Spleen (tissue), 13 donors: ENCODE measurements around the gene PHETA1. TPM values are rescaled to one million over a fixed set of nuclear protein-coding genes. Genes with fewer than 3 reads are reported as not detected.

Experiments
- DNase-seq: peaks from one replicate; pipeline ENCODE4 v3.0.0-alpha.2; 2020
- H3K27ac ChIP-seq, 8 donors: fragments of 200-600 bp; sonication (generic) in 7 of 8; 1 replicate in 4 of 8; 2 replicates in 4 of 8; pipeline versions ENCODE4 v1.5.0 to v1.8.0; 2016 to 2021; ENCODE audit warnings: inconsistent platforms in 4 of 8, mild to moderate bottlenecking in 4 of 8, moderate library complexity in 1 of 8
- H3K27me3 ChIP-seq, 7 donors: fragments of 200-600 bp; sonication (generic) in 6 of 7; replicated peaks in 1 of 7; 1 replicate in 4 of 7; 2 replicates in 3 of 7; pipeline versions ENCODE4 v1.5.0 to v1.8.0; 2016 to 2021; ENCODE audit warnings: inconsistent platforms in 3 of 7, mild to moderate bottlenecking in 1 of 7
- H3K36me3 ChIP-seq, 6 donors: fragments of 200-600 bp; sonication (generic) in 5 of 6; 1 replicate in 4 of 6; 2 replicates in 2 of 6; pipeline versions ENCODE4 v1.5.0 to v1.8.0; 2016 to 2021; ENCODE audit warnings: inconsistent platforms in 2 of 6
- H3K4me1 ChIP-seq, 6 donors: fragments of 200-600 bp; sonication (generic) in 5 of 6; 1 replicate in 3 of 6; 2 replicates in 3 of 6; pipeline versions ENCODE4 v1.5.0 to v1.8.0; 2016 to 2021; ENCODE audit warnings: inconsistent platforms in 3 of 6
- H3K4me3 ChIP-seq, 8 donors: fragments of 200-600 bp; sonication (generic) in 7 of 8; 1 replicate in 4 of 8; 2 replicates in 4 of 8; pipeline versions ENCODE4 v1.5.0 to v1.8.0; 2016 to 2021; ENCODE audit warnings: inconsistent platforms in 4 of 8, mild to moderate bottlenecking in 4 of 8, moderate library complexity in 2 of 8
- H3K9me3 ChIP-seq, 8 donors: fragments of 200-600 bp; sonication (generic) in 7 of 8; 1 replicate in 4 of 8; 2 replicates in 4 of 8; pipeline versions ENCODE4 v1.5.0 to v1.8.0; 2016 to 2021; ENCODE audit warnings: inconsistent platforms in 4 of 8
- CTCF ChIP-seq, 11 experiments: fragments of 200-600 bp in 7 of 11; fragments of 450-650 bp in 4 of 11; sonication (generic) in 4 of 11; IDR thresholded peaks in 8 of 11; conservative IDR thresholded peaks in 3 of 11; 1 replicate in 7 of 11; 2 replicates in 4 of 11; pipeline versions ENCODE4 v1.4.0 to v1.8.0; 2016 to 2021; ENCODE audit warnings: antibody characterized with exemption in 11 of 11, inconsistent platforms in 4 of 11, mild to moderate bottlenecking in 1 of 11
- POLR2A ChIP-seq, 3 donors: fragments of 450-650 bp; IDR thresholded peaks; one replicate each; pipeline ENCODE4 v1.5.1; 2017; ENCODE audit warnings: antibody characterized with exemption in 3 of 3, mild to moderate bottlenecking in 1 of 3
- POLR2AphosphoS5 ChIP-seq, 3 donors: sonication (generic); formaldehyde crosslinking; IDR thresholded peaks; one replicate each; pipeline ENCODE4 v1.5.1; 2017; ENCODE audit warnings: antibody characterized with exemption in 3 of 3
- WGBS, 5 donors: extraction: QIAGEN DNeasy Blood & Tissue Kit in 3 of 5; methylation state at CpG; one replicate each; pipeline versions ENCODE4 v1.1.5 to v1.1.7; 2013 to 2018; 5-methylcytosine and 5-hydroxymethylcytosine counted together
- intact Hi-C: fragments of 100-400 bp; cut with DNase I; formaldehyde crosslinking; loops from one replicate; pipeline ENCODE4 v1.15.0; 2023; ENCODE audit warnings: low total_unique reads
- long read RNA-seq, 2 donors: transcript quantifications; one replicate each; lab custom pipeline, GENCODE V29; 2026
- polyA plus RNA-seq, 3 donors: library from polyadenylated mRNA; stranded (reverse); fragments of 200-250 nt; gene quantifications; one replicate each; pipeline ENCODE4 v1.2.1, GENCODE V29; 2013
- total RNA-seq, 7 donors: library from RNA; depleted of rRNA in 3 of 7; stranded (reverse); fragments of >200 nt in 3 of 7; fragmentation: NEBNext Ultra II Directional in 4 of 7; extraction: Animal tissue kit (Norgen Biotek cat#: 25700) in 4 of 7; gene quantifications; one replicate each; pipeline versions ENCODE4 v1.1.0 to v1.2.1, GENCODE V29; 2016 to 2021
- donor health status: healthy with polysubstance abuse.
- donor health status: DM: no; HTN: no; CAD: no; lungs with moderate emphysema.
- donor health status: DM: no; HTN: no; CAD: no.
- donor health status: Bipolar disorder and iron deficiency.
- donor health status: healthy.
- donor health status: DM: no; HTN: no; CAD: no.
- donor health status: DM: yes; HTN: yes; CAD: no.

Gene PHETA1
- total RNA-seq = 10 to 100 TPM; 16.5 to 39.7 (median 26.4) TPM
- polyA plus RNA-seq = 10 to 100 TPM in 1 of 3 donors, 1 to 10 TPM in 2; 4.9 to 17.2 (median 7.7) TPM
- long read RNA-seq, donor 1, partial matches to known transcripts = 134 of 134 reads
- long read RNA-seq, donor 1, other reads (novel, unspliced or antisense) = 0 of 134 reads
- long read RNA-seq, donor 2 = 0 reads

- peaks cover 0 to 23% (median 2%) of the 10 kb centered on the region in 6 donors for H3K36me3 ChIP-seq
- peak; percentile 95 for DNase-seq
- TF ChIP-seq CTCF (IDR thresholded peaks at IDR 0.05 in 8 of 11, conservative IDR thresholded peaks at IDR 0.05 in 3 of 11) = peak in 1 of 11 experiments; percentile 6
- peak in 1 of 3 donors; percentile 17 for TF ChIP-seq POLR2A (IDR thresholded peaks at IDR 0.05)
- peak; percentile 76 to 86 (median 84) for TF ChIP-seq POLR2AphosphoS5 (IDR thresholded peaks at IDR 0.05)
- no peaks in the 10 kb centered on the region for H3K9me3 ChIP-seq
- intact Hi-C loops = no loop called here
- peak within 1 kb of the TSS; percentile 15 to 88 (median 84) for H3K27ac ChIP-seq
- 0 to 4% (median 1%) methylated on average over 23 to 72 of the region's 72 CpGs for WGBS, 5 donors
- no peaks in the 10 kb centered on the region for H3K27me3 ChIP-seq
- H3K4me1 ChIP-seq = peaks cover 8 to 63% (median 40%) of the 10 kb centered on the region in 6 donors
- H3K4me3 ChIP-seq = peak within 1 kb of the TSS; percentile 74 to 98 (median 88)
Measured at GRCh38 chr12:111368788-111369495, at the start of gene PHETA1. PHETA1 (minus strand) TSS chr12:111369095; CDS start chr12:111363427, 5,668 bp downstream.

GRCh38 chr12:111418594-111418880 is 49.6 kb upstream of the PHETA1 start:
- WGBS, 5 donors = 88 to 97% (median 94%) methylated on average over 8 to 30 of the region's 30 CpGs
- DNase-seq = no peak

GRCh38 chr12:111417784-111418593 is 49.1 kb upstream of the PHETA1 start:
- Histone ChIP-seq H3K4me1 (peaks cover 28 to 96% (median 69%) of the 10 kb centered on the region in 6 donors), H3K36me3 (peaks cover 0 to 88% (median 53%) of the 10 kb centered on the region in 6 donors), H3K9me3 (no peaks in the 10 kb centered on the region), H3K27me3 (no peaks in the 10 kb centered on the region), H3K4me3 (no peak overlapping the region), H3K27ac (peak overlapping the region in 3 of 8 donors; percentile 2 to 37 (median 22))
- no peak for DNase-seq
- intact Hi-C loops = no loop called here
- 91 to 97% (median 95%) methylated on average over 49 to 67 of the region's 67 CpGs for WGBS, 5 donors
- TF ChIP-seq POLR2AphosphoS5 (IDR thresholded peaks at IDR 0.05) (peak in 2 of 3 donors; percentile 27 to 33), CTCF (IDR thresholded peaks at IDR 0.05 in 8 of 11, conservative IDR thresholded peaks at IDR 0.05 in 3 of 11) (no peak)

More at GRCh38 chr12:111418594-111418880, 49.6 kb upstream of the PHETA1 start:
- peaks cover 27 to 96% (median 69%) of the 10 kb centered on the region in 6 donors for H3K4me1 ChIP-seq
- peak overlapping the region in 2 of 8 donors; percentile 22 to 30 for H3K27ac ChIP-seq
- no peak overlapping the region for H3K4me3 ChIP-seq
- no peaks in the 10 kb centered on the region for H3K27me3 ChIP-seq
- TF ChIP-seq POLR2A (IDR thresholded peaks at IDR 0.05) = no peak
- TF ChIP-seq CTCF (IDR thresholded peaks at IDR 0.05 in 8 of 11, conservative IDR thresholded peaks at IDR 0.05 in 3 of 11) = no peak
- TF ChIP-seq POLR2AphosphoS5 (IDR thresholded peaks at IDR 0.05) = no peak
- intact Hi-C loops = no loop called here
- peaks cover 0 to 90% (median 53%) of the 10 kb centered on the region in 6 donors for H3K36me3 ChIP-seq
- no peaks in the 10 kb centered on the region for H3K9me3 ChIP-seq
